HL-60 (cell line): ENCODE data around the gene HELZ.

Experiments used
- CTCF ChIP-seq: IDR thresholded peaks from one replicate; pipeline ENCODE4 v1.5.1; 2011; ENCODE audit warnings: low read length, control low read depth, inconsistent platforms; ENCODE audit not compliant: insufficient read depth
- GABPA ChIP-seq: IDR thresholded peaks from 2 replicates; pipeline ENCODE4 v1.6.1; 2012; ENCODE audit warnings: low read depth
- POLR2AphosphoS5 ChIP-seq: IDR thresholded peaks from 2 replicates; pipeline ENCODE4 v1.6.1; 2012; ENCODE audit warnings: low read depth
- REST ChIP-seq: IDR thresholded peaks from 2 replicates; pipeline ENCODE4 v1.6.1; 2012; ENCODE audit warnings: low read depth; ENCODE audit not compliant: insufficient replicate concordance

GRCh38 chr17:67162771-67163170 is 82.2 kb downstream of the HELZ start:
- no peak for TF ChIP-seq REST
- TF ChIP-seq CTCF: no peak
- no peak for TF ChIP-seq GABPA
- TF ChIP-seq POLR2AphosphoS5: no peak
